ENCODE results near the gene GRK5.

- TF ChIP-seq CTCF (IDR thresholded peaks at IDR 0.05; ENCODE audit: low read length) (no peak), EZH2phosphoT487 (IDR thresholded peaks at IDR 0.05; ENCODE audit: low read length) (no peak)
Observed at GRCh38 chr10:119469325-119469707, 261.9 kb downstream of the GRK5 start.

Measured in MM.1S (cell line).